GM19351 (cell line): ENCODE data around the gene IL36G.
"Not testable (repeated sequence)": the region's sequence is repeated elsewhere in the genome, so short reads cannot be mapped to it uniquely, and the experiment has no call there.

Experiments
- ATAC-seq: cut with Tn5 transposase; IDR thresholded peaks from one replicate; pipeline ENCODE4 v1.9.1; 2021; ENCODE audit warnings: mild to moderate bottlenecking, moderate library complexity; ENCODE audit not compliant: unreplicated experiment

IL36G gene

DNA sequence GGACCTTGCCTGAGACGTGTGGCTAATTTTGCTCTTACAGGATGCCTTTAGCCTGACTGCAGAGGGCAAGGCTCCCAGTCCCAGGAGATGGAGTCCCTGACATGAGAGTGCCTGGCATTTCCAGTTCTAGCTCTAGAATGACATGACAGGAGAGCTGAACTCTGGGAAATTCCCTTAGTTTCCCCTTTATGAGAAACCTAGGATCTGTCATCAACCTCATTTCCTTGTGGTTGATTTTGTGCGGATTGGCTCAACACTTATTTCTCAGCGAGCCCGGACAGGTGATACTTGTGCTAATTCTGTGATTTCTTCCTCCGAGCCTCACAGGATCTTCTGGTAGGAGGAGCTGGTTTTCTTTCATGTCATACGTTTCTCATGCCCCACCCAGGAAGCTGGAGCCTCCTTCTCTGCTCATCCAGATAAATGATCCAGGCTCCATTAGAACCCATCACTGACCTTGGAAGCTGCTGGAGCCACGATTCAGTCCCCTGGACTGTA lies at the start of gene IL36G:
TSS of gene IL36G (plus strand) at position 448 of the 498 bp plus-strand sequence. CDS start 633 bp downstream, outside the sequence.
- ATAC-seq: no peak

DNA sequence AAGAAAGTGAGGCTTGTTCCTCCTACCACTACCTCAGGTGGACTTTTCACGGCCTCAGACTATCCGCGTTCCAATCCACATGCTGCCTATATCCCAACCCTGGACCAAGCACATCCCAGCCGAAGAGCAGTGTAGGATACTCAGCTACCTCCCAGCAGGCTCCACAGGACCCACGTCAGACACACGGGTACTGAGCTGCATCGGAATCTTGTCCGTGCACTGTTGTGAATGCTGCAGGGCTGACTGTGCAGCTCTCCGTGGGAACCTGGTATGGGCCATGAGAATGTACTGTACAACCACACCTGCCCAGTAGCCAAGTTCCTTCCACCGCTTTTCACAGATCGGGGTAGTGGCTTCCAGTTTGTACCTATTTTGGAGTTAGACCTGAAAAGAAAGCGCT lies 44.5 kb upstream of the IL36G start:
- ATAC-seq: no peak

DNA sequence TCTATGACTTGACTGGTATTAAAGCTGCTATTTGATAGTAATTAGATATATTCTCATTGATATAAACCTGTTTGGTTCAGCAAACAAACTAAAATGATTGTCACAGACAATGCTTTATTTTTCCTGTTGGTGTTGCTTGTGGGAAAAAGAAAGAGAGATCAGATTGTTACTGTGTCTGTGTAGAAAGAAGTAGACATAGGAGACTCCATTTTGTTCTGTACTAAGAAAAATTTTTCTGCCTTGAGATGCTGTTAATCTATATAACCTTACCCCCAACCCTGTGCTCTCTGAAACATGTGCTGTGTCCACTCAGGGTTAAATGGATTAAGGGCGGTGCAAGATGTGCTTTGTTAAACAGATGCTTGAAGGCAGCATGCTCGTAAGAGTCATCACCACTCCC lies 43.7 kb upstream of the IL36G start:
- ATAC-seq: not testable (repeated sequence)

DNA sequence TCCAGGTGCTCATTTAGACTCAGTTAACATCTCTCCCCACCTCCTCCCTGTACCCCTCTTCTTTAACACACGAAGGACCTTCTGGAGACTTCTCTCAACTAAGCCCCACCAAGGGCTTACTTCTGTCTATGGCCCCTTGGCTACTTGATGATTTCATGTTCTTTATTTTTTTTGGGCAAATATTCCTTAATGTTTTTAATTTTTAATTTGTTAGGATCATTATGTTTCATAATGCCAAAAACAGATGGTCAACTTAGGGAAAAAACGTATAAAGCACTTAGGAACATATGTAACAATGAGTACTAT lies 40.9 kb upstream of the IL36G start:
- ATAC-seq: no peak

DNA sequence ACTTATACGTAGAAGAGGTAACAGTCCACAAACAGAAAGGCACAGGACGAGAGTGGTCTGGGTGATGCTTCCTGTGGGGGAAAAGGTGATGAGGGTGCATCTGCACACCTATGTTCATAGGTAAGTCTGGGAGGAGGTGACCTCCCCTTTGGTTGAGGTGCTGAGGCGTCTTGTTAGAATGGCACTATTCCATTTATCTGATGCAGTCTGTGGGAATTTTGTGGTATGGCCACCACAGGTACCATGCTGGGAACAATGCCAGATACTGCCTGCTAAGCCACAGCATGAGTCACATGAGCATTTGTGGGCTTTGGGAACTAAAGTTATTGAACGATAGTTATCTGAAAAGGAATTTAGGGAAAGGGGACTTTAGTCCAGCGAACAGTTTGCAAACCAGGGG lies 38.9 kb upstream of the IL36G start:
- ATAC-seq: no peak

DNA sequence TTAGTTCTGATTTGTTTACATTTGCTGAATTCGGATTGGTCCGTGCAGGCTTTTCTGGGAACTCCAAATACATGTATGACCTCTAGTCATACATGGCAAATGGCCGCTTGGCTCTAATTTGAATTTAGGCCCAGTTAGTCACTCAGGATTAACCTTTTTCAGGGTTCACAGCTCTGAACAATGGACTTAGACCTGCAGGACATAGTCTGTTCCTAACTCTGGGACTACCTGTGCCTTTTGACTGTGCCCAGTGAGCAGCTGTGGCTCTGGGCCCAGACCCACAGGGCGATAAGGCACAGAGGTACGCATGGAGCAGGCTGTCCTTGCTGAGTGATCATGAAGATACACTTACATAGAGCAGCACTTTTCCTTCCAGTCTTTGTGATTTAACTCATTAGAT lies 38.4 kb upstream of the IL36G start:
- ATAC-seq: no peak

DNA sequence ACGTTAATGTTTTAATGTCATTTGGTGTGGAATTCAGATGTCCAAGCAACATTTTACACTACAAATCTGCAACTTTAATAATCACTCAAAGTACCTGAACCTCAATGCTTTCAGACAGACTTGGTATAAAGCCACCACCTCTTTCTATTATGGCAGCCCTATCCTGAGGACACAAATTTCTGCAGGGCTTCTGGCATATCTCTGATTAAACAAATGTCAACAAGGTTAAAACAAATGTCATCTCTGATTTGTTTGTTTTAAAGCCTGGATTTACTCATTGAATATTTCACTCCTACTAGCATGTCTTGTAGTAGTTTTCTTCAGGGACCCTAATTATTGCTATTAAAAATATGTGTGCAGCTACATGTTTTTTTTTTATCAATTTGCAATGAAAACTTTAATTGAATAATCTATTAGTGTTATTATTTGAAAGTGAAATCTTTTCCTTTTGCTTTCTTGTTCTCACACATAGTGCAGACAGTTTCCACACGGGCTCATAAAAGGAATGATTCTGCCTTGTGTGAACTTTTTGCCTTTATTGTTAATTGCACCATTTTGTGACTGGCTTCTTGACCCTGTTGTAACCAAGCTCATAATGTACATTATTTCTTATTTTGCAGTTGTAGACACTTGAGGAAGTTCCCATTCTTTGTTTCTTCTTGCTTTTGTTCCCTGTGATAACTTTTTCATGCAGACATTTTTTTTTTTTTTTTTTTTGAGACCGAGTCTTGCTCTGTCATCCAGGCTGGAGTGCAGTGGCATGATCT lies 36.8 kb upstream of the IL36G start:
- ATAC-seq: no peak

DNA sequence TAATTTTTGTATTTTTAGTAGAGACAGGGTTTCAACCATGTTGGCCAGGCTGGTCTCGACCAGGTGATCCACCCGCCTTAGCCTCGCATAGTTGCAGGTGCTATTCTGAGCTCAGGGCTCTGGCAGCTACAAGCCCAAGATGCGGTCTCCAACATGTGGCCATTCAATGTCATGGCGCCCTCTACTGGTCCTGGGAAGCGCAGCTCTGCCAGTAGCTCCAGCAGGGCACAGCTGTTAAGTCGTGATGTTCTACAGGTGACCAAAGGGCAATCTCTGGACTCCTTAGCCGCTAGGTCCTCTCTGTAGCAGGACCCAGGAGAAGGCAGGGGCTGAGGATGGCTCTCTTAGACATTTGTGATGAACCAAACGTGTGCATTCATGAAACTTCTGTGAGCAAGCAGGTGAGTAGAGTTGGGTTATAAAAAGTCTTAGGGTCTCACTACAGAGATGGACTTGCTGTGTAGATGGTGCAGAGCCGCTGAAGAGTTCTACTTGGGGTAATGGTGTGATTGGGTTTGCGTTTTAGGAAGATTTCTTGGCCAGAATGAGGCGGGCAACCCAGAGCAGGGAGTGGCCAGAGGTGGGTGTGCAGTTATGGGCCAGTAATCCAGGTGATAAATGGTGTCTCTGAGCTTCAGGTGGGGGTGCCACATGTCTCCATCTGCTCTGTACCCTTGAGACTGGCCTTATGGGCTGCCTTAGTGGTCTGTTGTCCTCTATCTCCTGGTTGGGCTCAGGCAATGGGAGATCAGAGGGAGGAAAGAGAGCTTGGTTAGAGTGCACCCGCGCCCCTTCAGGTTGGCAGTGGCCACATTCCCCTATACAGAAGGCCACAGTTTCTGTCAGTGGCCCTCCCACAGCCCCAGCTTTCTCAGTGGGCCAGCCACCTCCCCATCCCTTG lies 35.8 kb upstream of the IL36G start:
- ATAC-seq: peak; percentile 93

DNA sequence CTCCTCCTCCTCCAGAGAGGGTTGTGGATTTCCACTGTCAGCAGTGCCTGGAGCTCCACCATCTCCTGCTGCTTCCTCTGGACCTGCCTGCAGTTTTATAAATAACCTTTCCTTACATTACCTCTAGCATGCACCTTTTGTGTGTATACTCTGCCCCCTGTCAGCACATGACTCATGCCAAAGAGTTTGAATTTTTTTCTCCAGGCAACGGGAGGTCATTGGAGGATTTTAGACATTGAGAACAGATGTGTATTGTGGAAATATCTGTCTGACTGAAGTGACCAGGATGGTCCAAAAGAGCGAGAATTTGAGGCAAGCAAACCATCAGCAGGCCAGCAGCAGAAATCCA lies 35.2 kb upstream of the IL36G start:
- ATAC-seq: no peak

DNA sequence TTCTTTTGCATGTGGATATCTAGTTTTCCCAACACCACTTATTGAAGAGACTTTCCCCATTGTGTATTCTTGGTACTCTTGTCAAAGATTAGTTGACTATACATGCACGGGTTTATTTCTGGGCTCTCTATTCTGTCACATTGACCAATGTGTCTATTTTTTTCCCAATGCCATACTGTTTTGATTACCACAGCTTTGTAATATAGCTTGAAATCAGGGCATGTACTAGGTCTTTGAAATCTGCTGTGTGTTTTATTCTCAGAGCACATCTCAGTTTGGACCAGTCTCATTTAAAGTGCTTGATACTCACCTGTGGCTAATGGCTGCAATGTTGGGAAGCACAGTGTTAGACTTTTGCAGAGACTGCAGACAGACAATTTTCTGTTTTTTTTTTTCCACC lies 32.8 kb upstream of the IL36G start:
- no peak for ATAC-seq

DNA sequence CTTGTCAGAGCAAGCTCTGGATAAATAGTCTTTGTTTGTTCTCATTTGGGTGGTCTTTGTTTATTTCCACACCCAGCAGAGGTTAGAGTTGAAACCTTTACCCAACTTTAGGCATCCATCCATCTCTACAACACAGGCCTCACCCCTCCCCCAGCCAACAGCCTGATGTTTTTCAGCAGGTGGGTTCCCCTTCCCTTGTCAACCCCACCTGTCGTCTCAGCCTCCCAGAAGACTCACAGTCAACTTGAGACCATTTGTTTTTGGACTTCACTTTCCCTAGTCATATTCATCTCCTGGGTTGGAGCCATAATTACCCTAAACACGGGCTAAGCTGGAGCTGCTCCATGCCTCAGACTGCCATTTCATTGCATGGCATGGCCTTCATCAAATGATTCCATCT lies 31.7 kb upstream of the IL36G start:
- ATAC-seq: no peak

DNA sequence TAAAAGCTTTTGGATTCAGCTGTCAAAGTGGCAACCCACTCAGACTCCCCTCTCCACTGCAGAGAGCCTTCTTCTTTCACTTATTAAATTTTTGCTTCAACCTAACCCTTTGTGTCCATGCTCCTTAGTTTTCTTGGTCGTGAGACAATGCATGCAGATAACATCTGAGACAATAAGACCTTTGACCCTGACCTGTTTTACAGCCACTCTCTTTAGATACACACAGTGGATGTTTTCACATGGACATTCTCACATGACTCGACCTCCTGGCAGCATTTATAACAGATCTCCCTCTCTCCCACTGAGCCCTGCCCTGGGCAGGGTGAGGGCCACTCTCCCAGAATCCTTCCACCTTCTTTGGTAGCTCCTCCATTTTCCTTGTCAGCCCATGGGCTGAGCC lies 30.4 kb upstream of the IL36G start:
- no peak for ATAC-seq

DNA sequence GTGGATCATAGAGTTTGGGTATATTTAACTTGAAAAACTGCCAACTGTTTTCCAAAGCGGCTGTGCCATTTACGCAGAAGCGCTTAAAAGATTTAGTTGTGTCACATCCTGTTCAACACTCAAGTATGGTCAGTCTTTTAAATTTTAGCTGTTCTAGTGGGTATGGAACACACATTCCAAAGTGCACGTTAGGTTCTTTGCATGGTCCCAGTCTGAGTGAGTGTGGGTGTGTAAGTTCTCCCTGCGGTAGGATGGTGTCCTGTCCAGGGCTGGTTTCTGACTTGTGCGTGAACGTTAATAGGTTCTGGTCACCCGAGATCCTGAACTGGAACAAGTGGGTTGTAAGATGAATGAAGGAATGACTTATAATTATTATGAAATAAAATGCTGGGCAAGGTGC lies 28.4 kb upstream of the IL36G start:
- ATAC-seq: no peak

DNA sequence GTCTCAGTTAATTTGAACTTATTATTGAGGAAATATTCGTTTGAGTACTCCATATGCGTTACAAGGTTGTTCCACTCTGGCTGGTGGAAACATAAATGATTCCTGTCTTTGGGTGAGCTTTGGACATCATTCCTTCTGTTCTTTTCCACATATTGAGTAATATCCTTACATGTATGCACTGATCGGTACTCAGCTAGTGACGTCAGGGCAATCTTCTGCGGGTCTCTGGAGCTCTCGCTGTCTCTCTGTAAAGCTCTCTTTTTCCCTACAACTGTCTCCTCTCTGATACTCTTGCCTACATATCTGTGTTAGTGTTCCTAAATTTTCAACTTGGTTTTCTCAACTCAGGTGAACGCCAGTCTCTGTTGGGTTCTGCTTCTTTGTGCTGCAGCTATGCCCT lies 23.4 kb upstream of the IL36G start:
- ATAC-seq: no peak

DNA sequence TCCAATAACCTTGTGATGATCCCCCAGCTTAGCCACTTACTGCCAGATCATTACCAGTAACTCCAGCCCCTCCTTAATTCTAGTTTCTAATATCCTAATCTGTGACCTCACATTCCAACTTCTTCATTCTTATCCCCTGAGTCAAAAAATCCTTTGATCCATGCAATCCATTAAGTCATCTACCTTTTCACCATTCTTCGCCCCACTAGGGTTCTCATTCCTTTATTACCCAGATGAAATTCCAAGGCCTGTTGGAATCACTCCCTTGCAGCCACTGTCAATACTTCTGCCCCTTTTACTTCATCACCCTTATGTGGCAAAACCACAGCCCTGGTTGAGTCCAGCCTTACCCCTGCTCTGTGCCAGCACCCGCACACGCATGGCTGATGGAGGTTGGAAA lies 20.3 kb upstream of the IL36G start:
- no peak for ATAC-seq

DNA sequence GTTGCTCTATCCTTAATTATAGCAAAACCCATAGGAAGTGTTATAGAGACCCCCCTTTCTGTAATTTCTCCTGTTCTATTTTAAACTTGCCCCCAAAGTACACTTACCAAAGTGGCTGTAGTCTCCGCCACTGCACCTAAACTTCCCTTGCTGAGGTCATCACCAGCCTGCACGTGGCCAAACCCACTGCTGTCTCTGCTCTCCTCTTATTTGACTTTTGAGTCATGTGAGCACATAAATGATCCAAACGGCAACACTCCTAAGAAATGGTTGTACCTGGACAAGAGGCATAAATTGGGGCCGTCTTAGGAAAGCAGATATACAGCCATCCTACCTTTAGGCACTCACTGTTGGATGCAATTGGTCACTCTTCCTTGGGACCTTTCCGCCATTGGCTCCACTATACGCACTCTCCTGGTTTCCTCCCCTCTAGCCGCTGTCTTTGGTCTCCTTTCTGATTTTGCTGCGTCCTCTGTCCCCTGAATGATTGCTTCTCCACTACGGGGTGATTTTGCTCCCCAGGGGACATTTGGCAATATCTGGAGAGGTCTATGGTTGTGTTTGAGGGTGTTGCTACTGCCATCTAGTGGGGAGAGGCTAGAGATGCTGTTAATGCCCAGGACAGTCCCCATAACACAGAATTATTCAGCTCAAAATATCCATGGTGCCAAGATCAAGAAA lies 19.2 kb upstream of the IL36G start:
- ATAC-seq: peak; percentile 67

DNA sequence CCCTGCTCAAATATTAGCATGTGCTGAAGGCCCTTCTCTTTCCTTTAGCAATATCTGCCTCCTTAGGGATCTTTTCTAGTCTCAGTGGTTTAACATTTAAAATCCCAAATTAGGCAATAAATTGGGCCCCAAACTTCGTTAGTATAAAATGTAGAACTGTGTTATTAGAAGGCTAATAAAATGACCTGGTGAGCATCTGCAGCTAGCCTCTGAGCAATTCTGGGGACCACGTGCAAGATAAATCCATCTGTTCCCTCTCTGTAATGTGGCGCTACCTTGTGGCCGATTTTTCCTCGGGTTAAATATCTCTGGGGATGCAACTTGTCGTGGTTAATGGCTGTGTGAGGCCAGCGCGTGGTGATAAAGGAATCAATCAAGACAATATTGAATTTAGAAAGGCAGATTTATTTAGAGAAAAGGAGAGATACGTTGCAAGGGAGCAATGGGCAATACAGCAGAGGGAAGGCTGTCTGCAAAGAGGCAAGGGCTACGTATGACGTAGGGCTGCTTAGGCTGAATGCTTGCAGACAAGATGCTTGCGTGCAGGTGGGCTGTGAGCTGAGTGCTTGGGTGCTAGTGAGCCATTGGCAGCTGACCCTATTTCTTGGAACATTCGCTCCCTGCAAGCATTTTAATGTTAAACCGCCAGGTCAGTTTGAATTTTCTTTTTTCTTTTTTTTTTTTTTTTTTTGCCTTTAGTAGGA lies 18.5 kb upstream of the IL36G start:
- ATAC-seq: no peak

DNA sequence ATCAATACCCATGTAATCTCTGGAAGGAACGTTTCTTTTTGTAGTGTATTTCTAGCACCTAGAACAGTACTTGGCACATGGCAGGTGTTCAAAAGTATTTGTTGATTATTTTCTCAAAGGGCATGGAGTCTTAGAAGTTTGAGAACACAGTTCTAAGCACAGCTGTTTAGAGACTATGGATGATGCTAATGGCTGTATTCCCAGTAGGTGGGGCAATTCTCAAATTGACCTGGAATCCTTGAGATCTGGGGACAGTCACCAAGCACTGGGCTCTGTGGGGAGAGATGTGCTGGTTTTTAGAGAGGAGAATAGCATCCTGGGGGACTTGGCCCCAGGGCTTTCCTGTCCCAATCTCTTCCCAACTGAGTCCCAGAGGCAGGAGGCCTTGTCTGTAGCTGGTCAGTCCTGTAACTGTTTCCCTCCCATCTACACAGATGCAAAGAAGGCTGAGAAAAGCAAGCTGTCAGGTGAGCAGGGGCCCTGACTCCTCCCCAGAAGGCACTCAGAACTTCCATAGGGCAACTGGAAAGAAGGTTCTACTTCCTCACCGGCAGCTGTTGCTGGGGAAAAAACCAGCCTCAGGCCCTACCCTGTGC lies 17.5 kb upstream of the IL36G start:
- ATAC-seq: no peak

DNA sequence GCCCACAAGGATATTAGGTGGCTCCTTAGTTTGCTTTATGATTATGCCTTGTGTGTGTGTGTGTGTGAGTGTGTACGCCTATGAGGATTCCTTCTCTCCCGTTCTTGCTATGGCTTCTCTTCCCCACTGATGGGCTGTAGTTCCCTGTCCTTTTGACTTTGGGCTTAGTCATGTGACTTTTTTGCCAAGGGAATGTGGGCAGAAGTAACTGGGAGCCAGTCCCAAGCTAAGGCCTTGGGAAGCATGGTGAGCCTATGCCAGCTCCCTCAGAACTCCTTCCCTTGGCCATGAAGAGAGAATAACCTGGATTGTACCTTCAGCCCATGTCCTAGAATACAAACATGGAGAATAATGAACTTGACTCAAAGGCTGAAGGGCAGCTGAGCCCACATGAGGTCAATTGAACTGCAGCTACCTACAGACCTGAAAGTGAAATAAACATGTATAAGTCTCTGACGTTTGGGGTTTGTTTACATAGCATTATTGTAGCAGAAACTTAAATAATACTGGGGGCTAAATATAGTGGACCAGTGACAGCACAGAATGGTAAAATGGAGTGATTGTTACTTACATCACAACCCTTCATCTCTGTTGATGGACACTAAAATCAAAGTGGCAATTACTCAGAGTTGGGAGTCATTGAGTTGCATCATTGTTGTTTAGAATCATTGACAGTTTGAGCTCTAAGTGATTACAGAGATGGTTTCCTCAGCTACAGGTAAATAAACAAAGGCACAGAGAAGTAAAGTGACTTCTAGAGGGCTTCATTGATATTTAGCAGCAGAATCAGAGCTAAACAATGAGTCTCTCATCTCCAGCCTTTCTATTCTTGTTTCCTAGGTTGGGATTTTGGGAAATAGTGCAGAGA lies 15.3 kb upstream of the IL36G start:
- ATAC-seq: peak; percentile 69

DNA sequence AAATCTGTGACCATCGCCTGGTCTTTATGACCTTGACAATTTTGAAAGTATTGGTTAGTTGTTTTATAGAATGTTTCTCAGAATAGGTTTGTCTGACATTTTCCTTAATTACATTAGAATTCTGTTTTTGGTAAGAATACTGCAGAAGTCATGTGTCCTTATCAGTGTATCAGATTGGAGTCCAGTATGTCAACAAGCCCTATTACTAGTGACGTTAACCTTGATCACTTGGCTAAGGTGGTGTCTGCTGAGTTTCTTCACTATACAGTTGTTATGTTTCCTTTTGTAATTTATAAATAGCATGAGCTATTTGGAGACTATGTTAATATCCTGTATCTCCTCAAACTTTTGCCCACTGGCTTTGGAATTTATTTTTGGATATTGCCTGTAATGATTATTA lies 10.8 kb upstream of the IL36G start:
- ATAC-seq: no peak
